GM23338 (cell line): Measurements from ENCODE around the gene GGA1. TPM values are rescaled to one million over a fixed set of nuclear protein-coding genes. Genes with fewer than 3 reads are reported as not detected.

Experiments
- ATAC-seq: fragments of 200-7000 bp; cut with Tn5 transposase; 3 replicates; pipeline ENCODE4 v1.9.1; 2020
- DNase-seq: peaks from one replicate; pipeline ENCODE4 v3.0.0-alpha.2; 2015; ENCODE audit warnings: low spot score
- H2AFZ ChIP-seq: fragments of 200-600 bp; sonication (generic); 2 replicates; pipeline ENCODE4 v1.8.0; 2016; ENCODE audit warnings: antibody characterized with exemption, mild to moderate bottlenecking, moderate library complexity
- H3F3A ChIP-seq: fragments of 200-600 bp; sonication (generic); replicated peaks from 2 replicates; pipeline ENCODE4 v1.8.0; 2017; ENCODE audit warnings: antibody characterized with exemption, mixed run types, low read depth
- H3K27ac ChIP-seq: fragments of 200-600 bp; sonication (generic); 2 replicates; pipeline ENCODE4 v1.6.1; 2016; ENCODE audit warnings: low read depth
- H3K27me3 ChIP-seq: fragments of 200-600 bp; sonication (generic); 2 replicates; pipeline ENCODE4 v1.8.0; 2016; ENCODE audit warnings: mild to moderate bottlenecking, mixed run types, moderate library complexity; ENCODE audit not compliant: insufficient read depth
- H3K36me3 ChIP-seq: fragments of 200-600 bp; sonication (generic); 2 replicates; pipeline ENCODE4 v1.8.0; 2016; ENCODE audit warnings: mild to moderate bottlenecking; ENCODE audit not compliant: insufficient read depth
- H3K4me1 ChIP-seq: fragments of 200-600 bp; sonication (generic); 2 replicates; pipeline ENCODE4 v1.8.0; 2016; ENCODE audit warnings: mild to moderate bottlenecking, moderate library complexity; ENCODE audit not compliant: insufficient read depth
- H3K4me2 ChIP-seq: fragments of 200-600 bp; sonication (generic); 2 replicates; pipeline ENCODE4 v1.7.1; 2017; ENCODE audit warnings: mixed run types
- H3K4me3 ChIP-seq: fragments of 200-600 bp; sonication (generic); 2 replicates; pipeline ENCODE4 v1.6.1; 2016; ENCODE audit warnings: mixed run types
- H3K79me2 ChIP-seq: fragments of 200-600 bp; sonication (generic); replicated peaks from 2 replicates; pipeline ENCODE4 v1.8.0; 2017; ENCODE audit warnings: mild to moderate bottlenecking; ENCODE audit not compliant: insufficient read depth
- H3K9me2 ChIP-seq: fragments of 200-600 bp; sonication (generic); 2 replicates; pipeline ENCODE4 v1.8.0; 2017; ENCODE audit not compliant: insufficient read depth
- H4K20me1 ChIP-seq: fragments of 200-600 bp; sonication (generic); replicated peaks from 2 replicates; pipeline ENCODE4 v1.8.0; 2017; ENCODE audit warnings: mild to moderate bottlenecking; ENCODE audit not compliant: insufficient read depth
- H3K27ac Mint-ChIP-seq: 2 replicates; pipeline ENCODE4 v1.8.0; 2020; ENCODE audit warnings: inconsistent platforms, mild to moderate bottlenecking, moderate library complexity, mixed read lengths
- H3K27me3 Mint-ChIP-seq: 3 replicates; pipeline ENCODE4 v1.8.0; 2022; ENCODE audit warnings: low read depth, mild to moderate bottlenecking, moderate library complexity, mixed read lengths, inconsistent platforms; ENCODE audit not compliant: insufficient read depth, poor library complexity
- H3K36me3 Mint-ChIP-seq: 3 replicates; pipeline ENCODE4 v1.8.0; 2021; ENCODE audit warnings: low read depth, mild to moderate bottlenecking, inconsistent platforms, moderate library complexity, mixed read lengths
- H3K4me1 Mint-ChIP-seq: 3 replicates; pipeline ENCODE4 v1.8.0; 2020; ENCODE audit warnings: mild to moderate bottlenecking, inconsistent platforms, mixed read lengths
- H3K4me3 Mint-ChIP-seq: 3 replicates; pipeline ENCODE4 v1.8.0; 2021; ENCODE audit warnings: moderate library complexity, mild to moderate bottlenecking, inconsistent platforms, mixed read lengths
- H3K9me3 Mint-ChIP-seq: 3 replicates; pipeline ENCODE4 v1.8.0; 2020; ENCODE audit warnings: moderate library complexity, mild to moderate bottlenecking, inconsistent platforms, mixed read lengths
- CREB1 ChIP-seq: fragments of 250-450 bp; sonication (Bioruptor Pico); IDR thresholded peaks from 2 replicates; pipeline ENCODE4 v1.5.0; 2020; ENCODE audit warnings: low read depth, mild to moderate bottlenecking, moderate library complexity
- CTCF ChIP-seq, 2 experiments: fragments of 200-600 bp in 1 of 2; sonication (generic) in 1 of 2; conservative IDR thresholded peaks; 2 replicates each; pipeline versions ENCODE4 v1.5.1 to v1.6.1; 2016 to 2017; ENCODE audit warnings: antibody characterized with exemption in 2 of 2, low read depth in 2 of 2, mild to moderate bottlenecking in 2 of 2, moderate library complexity in 1 of 2
- EZH2phosphoT487 ChIP-seq: fragments of 200-600 bp; sonication (generic); IDR thresholded peaks from one replicate; pipeline ENCODE4 v1.8.1; 2018; ENCODE audit warnings: antibody characterized with exemption; ENCODE audit not compliant: unreplicated experiment
- POLR2AphosphoS5 ChIP-seq: IDR thresholded peaks from 2 replicates; pipeline ENCODE4 v1.6.1; 2016; ENCODE audit warnings: antibody characterized with exemption, low read depth
- STAT1 ChIP-seq: IDR thresholded peaks from one replicate; pipeline ENCODE4 v1.6.1; 2016; ENCODE audit warnings: antibody characterized with exemption; ENCODE audit not compliant: unreplicated experiment
- ZNF331 ChIP-seq: fragments of 250-450 bp; sonication (Bioruptor Pico); IDR thresholded peaks from 2 replicates; pipeline ENCODE4 v1.5.0; 2020; ENCODE audit warnings: low read depth, mild to moderate bottlenecking, moderate library complexity
- ZNF462 ChIP-seq: fragments of 250-450 bp; sonication (Bioruptor Pico); IDR thresholded peaks from 2 replicates; pipeline ENCODE4 v1.5.0; 2020; ENCODE audit warnings: mild to moderate bottlenecking, moderate library complexity
- polyA plus RNA-seq: library from polyadenylated mRNA; unstranded; fragments of >200 nt; fragmentation: Nextera tagmentation; extraction: Ambion mirVana; gene quantifications from 2 replicates; pipeline ENCODE4 v1.2.1, GENCODE V29; 2016
- total RNA-seq: library from RNA; depleted of rRNA; stranded (reverse); fragments of >200 nt; shearing (Covaris generic); gene quantifications from 2 replicates; pipeline ENCODE4 v1.2.3, GENCODE V29; 2014

GGA1 gene
- total and polyA plus RNA-seq, 2 experiments from 2014 or later = 36.9 to 57.1 TPM

- no peak for TF ChIP-seq ZNF462 (CRISPR knock-in tag)
- no peak for TF ChIP-seq CTCF (conservative IDR thresholded peaks at IDR 0.05; ENCODE audit: low read depth in 2 of 2)
- TF ChIP-seq POLR2AphosphoS5 = no peak
- no peak for TF ChIP-seq CREB1 (CRISPR knock-in tag)
- no peak for TF ChIP-seq STAT1
- TF ChIP-seq ZNF331 (CRISPR knock-in tag) = no peak
Measured at GRCh38 chr22:37559521-37559900, 49.1 kb upstream of the GGA1 start (continued).

- H3K36me3 Mint-ChIP-seq = peaks cover 5% of the 10 kb centered on the region; the same call in 1 of the 3 replicates
- H3K27ac Mint-ChIP-seq = no peak within 1 kb of the TSS
- H3K4me3 Mint-ChIP-seq = peak within 1 kb of the TSS; percentile 76
- no peak for TF ChIP-seq EZH2phosphoT487
- no peak for TF ChIP-seq CREB1 (CRISPR knock-in tag)
- no peak for TF ChIP-seq CTCF (conservative IDR thresholded peaks at IDR 0.05; ENCODE audit: low read depth in 2 of 2)
- TF ChIP-seq POLR2AphosphoS5 = no peak
- TF ChIP-seq STAT1 = no peak
Measured at GRCh38 chr22:37559901-37560607, 48.6 kb upstream of the GGA1 start, which contains the start of gene CDC42EP1. Gene CDC42EP1 (plus strand): TSS chr22:37560480. CDS start chr22:37566350, 5,870 bp downstream.

More at GRCh38 chr22:37559901-37560607, 48.6 kb upstream of the GGA1 start, which contains the start of gene CDC42EP1:
- peaks cover 48% of the 10 kb centered on the region for H3K27me3 ChIP-seq
- H3K4me3 ChIP-seq = peak within 1 kb of the TSS; percentile 64
- Mint-ChIP-seq H3K9me3 (no peaks in the 10 kb centered on the region; the same call in 1 of the 3 replicates), H3K27me3 (peaks cover 49% of the 10 kb centered on the region), H3K4me1 (peaks cover 53% of the 10 kb centered on the region)
- ATAC-seq (peak; percentile 18), DNase-seq (peak; percentile 72)
- H3K4me1 ChIP-seq = peaks cover 42% of the 10 kb centered on the region
- peak within 1 kb of the TSS; percentile 96 for H3K4me2 ChIP-seq
- peaks cover 12% of the 10 kb centered on the region for H3F3A ChIP-seq
- H3K9me2 ChIP-seq = no peaks in the 10 kb centered on the region
- H2AFZ ChIP-seq = peak within 1 kb of the TSS; percentile 81
- peaks cover 17% of the 10 kb centered on the region for H3K79me2 ChIP-seq
- no peaks in the 10 kb centered on the region for H3K36me3 ChIP-seq
- H3K27ac ChIP-seq = no peak within 1 kb of the TSS
- H4K20me1 ChIP-seq = no peaks in the 10 kb centered on the region
